SJCRH30 (cell line): ENCODE measurements around the gene PCBP3. TPM values are rescaled to one million over a fixed set of nuclear protein-coding genes. Genes with fewer than 3 reads are reported as not detected.

Source experiments
- DNase-seq, 2 experiments: peaks; one replicate each; pipeline ENCODE4 v3.0.0-alpha.2; 2015 to 2020
- H3K27ac ChIP-seq: fragments of 250-450 bp; sonication (Bioruptor Pico); 2 replicates; pipeline ENCODE4 v1.5.1; 2020; ENCODE audit warnings: mild to moderate bottlenecking, moderate library complexity
- H3K27me3 ChIP-seq: fragments of 250-450 bp; sonication (Bioruptor Pico); 2 replicates; pipeline ENCODE4 v1.5.1; 2020; ENCODE audit warnings: mild to moderate bottlenecking, moderate library complexity
- H3K36me3 ChIP-seq: fragments of 250-450 bp; sonication (Bioruptor Pico); 2 replicates; pipeline ENCODE4 v1.5.1; 2020; ENCODE audit warnings: mild to moderate bottlenecking, moderate library complexity
- H3K4me1 ChIP-seq: fragments of 250-450 bp; sonication (Bioruptor Pico); 2 replicates; pipeline ENCODE4 v1.5.1; 2020; ENCODE audit warnings: mild to moderate bottlenecking, moderate library complexity
- H3K4me3 ChIP-seq: fragments of 250-450 bp; sonication (Bioruptor Pico); 2 replicates; pipeline ENCODE4 v1.5.1; 2020; ENCODE audit warnings: mild to moderate bottlenecking, moderate library complexity
- H3K9me3 ChIP-seq: fragments of 250-450 bp; sonication (Bioruptor Pico); replicated peaks from 2 replicates; pipeline ENCODE4 v1.5.1; 2020; ENCODE audit warnings: mild to moderate bottlenecking, moderate library complexity
- total RNA-seq: library from RNA; depleted of rRNA; stranded (reverse); fragments of >200 nt; shearing (Covaris generic); gene quantifications from 2 replicates; pipeline ENCODE4 v1.2.3, GENCODE V29; 2014

Gene PCBP3
- total RNA-seq, 1 experiment from 2014 or later: not detected

DNA sequence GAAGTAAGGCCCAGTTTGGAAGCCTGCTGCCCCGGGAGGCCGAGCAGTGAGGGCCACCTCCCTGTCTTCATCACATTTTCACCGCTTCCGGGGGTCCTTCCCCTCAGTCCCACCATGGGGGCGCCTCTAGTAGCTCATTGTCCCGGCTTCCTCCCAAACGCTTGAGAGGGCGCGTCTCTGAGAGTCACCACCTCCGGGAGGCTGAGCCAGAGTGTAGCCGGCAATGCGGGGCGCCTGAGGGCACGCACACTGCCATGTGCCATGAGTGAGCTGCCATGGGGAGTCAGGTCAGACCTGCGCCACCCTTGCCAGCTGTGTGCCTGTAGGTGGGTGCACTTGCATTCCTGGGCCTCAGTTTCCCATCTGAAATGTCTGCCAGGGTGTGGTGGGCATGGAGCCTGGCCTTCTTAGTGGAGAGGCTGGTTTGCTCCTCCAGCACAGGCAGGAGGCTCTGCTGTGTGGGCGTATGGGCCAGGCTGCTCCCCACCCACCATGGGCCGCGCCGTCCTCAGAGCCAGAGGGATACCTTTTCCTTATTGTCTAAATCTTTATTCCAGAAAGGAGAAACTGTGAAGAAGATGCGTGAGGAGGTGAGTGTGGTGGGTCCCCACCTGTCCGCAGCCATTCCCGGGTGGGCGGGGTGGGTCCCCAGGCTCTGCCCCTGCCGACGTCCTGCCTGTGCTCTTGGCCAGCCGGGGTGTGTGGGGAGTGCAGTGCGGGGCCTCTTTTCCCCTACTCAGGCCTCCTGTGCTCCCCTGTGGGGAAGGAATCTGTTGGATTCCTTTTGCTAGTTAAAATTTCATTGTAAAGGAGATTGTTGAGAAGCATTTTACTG lies 256.7 kb downstream of the PCBP3 start:
- Histone ChIP-seq H3K27me3 (no peaks in the 10 kb centered on the region; the same call in 1 of the 2 replicates), H3K36me3 (no peaks in the 10 kb centered on the region), H3K4me3 (no peak overlapping the region), H3K27ac (no peak overlapping the region), H3K9me3 (no peaks in the 10 kb centered on the region), H3K4me1 (no peaks in the 10 kb centered on the region)
- no peak for DNase-seq

DNA sequence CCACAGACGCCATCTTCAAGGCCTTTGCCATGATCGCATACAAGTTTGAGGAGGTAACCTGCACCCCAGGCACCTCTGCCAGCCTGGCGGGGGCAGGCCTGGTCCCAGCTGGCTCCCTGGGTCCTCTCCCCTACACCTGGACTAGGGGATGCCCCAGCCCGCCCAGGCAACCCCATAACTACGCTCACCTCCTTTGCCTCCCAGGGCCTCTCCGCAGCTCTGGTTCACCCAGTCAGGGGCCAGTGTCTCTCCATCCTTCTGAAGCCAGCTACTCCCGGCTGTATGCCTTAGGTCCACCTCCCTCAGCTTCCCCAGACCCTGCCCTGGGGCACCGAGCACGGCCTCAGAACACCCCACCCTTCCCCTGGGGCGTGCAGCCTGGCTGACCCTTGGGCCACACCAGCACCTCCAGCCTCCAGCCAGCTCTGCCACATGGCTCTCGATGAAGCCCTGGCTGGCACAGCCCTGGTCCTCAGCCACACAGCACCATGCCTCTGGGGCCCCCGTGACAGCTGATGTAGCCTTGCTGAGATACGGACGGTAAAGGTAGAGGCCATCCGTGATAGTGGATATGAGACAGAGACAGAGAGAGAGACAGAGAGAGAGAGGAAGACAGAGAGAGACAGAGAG lies 257.7 kb downstream of the PCBP3 start:
- DNase-seq: no peak
- Histone ChIP-seq H3K36me3 (no peaks in the 10 kb centered on the region), H3K4me1 (no peaks in the 10 kb centered on the region), H3K27me3 (no peaks in the 10 kb centered on the region; the same call in 1 of the 2 replicates), H3K9me3 (no peaks in the 10 kb centered on the region), H3K4me3 (no peak overlapping the region), H3K27ac (no peak overlapping the region)

DNA sequence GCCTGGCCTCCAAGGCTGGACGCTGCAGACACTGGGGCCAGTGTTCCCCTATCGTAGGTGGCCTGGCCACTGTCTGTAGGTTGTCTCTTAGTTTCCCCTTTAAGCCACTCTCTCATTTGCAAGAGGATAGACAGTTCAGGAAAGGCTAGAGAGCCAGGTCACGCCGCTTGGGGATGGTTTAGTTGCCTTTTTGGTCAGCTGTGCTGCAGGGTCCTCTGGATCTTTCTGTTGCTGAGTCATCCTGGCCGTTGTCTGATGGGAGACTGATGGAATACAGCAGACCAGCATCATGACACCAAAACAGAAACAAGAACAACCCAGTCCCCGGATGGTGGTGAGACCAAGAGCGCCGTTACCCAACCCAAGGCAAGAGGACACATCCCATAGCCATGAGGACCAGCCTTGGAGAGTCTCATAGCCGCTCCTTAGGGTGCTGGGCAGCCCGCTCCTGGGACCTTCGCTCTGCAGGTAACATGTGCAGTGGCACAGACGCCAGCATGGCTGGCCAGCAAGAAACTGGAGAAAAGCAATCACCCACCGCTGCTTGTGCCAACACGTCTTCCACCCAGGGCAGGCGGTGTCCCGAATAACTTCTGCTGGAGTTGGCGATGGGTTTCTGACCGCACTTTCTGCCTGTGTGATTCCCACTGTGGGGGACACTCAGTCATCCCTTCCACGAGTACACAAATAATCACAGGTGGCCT lies 258.9 kb downstream of the PCBP3 start:
- DNase-seq: no peak
- Histone ChIP-seq H3K4me1 (no peaks in the 10 kb centered on the region), H3K36me3 (no peaks in the 10 kb centered on the region), H3K27me3 (no peaks in the 10 kb centered on the region; the same call in 1 of the 2 replicates), H3K9me3 (no peaks in the 10 kb centered on the region), H3K27ac (no peak overlapping the region), H3K4me3 (no peak overlapping the region)

DNA sequence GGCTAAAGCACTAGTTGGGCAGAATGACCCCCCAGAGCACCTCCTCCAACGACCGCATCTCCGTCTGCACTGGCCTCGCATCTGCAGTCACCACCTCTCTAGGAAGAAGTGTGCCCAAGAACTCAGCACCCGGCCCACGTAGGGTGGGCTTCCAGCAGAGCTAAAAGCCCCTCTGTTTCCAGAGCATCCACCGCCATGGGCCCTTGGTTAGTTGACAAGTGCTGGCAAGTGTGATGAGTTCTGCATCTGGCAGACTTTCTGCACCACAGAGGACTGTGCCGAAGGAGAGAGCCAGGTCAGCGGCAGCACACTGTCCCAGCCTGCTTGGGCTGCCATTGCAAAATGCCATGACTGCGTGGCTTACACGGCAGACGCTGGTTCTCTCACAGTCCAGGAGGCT lies 261.7 kb downstream of the PCBP3 start:
- no peak for DNase-seq
- no peaks in the 10 kb centered on the region; the same call in 1 of the 2 replicates for H3K27me3 ChIP-seq

DNA sequence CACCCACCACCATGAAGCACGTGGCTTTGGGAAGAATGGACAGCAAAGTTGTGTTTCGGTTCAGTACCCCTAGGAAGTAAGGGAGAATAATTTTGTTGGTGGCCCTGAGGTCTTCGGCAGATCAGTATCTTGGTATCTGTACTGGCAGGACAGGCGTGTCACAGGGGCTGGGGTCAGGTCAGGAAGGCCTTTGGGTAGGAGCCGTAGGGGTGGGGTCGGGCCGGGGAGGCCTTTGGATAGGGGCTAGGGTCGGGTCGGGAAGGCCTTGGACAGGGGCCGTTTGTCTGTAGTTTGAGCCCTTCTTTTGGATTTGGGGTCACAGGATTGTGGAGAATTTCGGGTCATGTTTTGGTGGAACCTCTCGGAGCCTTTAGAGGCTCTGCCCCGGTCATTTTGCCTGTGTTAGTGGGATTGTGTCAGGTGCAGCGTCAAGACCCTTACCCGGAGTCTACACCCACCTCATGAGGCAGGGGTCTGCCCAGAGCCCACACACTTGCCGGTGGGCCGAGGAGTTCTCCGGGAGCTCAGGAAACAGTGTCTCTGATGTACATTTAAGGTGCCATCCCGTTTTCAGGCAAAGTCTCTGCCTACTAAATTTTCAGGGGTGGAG lies 262.8 kb downstream of the PCBP3 start:
- H3K27me3 ChIP-seq: no peaks in the 10 kb centered on the region; the same call in 1 of the 2 replicates
- H3K4me1 ChIP-seq: peaks cover 4% of the 10 kb centered on the region; the same call in 1 of the 2 replicates
- H3K36me3 ChIP-seq: no peaks in the 10 kb centered on the region
- no peaks in the 10 kb centered on the region for H3K9me3 ChIP-seq
- DNase-seq: no peak
- H3K27ac ChIP-seq: no peak overlapping the region
- no peak overlapping the region for H3K4me3 ChIP-seq

More for the DNA sequence above, 261.7 kb downstream of the PCBP3 start:
- Histone ChIP-seq H3K36me3 (no peaks in the 10 kb centered on the region), H3K4me1 (peaks cover 1% of the 10 kb centered on the region; the same call in 1 of the 2 replicates), H3K27ac (no peak overlapping the region), H3K4me3 (no peak overlapping the region), H3K9me3 (no peaks in the 10 kb centered on the region)

DNA sequence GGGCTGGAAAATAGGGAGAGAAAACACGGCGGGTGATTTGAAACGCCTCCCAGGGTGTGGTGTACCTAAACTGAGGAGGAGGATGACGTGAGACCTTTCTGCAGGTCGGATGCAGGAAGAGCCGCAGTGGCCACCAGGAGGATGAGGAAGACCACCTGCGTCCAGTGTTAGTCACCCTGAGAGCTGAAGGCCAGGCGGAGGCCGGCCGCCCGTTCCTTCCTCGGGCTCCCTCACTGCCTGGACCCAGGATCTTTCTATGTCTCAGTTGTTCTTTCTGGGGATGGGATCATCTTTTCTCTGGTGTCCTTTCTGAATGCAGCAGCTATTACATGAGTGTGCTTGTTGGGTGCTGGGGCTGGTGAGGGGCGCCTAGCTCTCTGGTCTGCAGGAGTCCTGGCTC lies 263.3 kb downstream of the PCBP3 start:
- H3K27ac ChIP-seq: no peak overlapping the region
- H3K36me3 ChIP-seq: no peaks in the 10 kb centered on the region
- no peak overlapping the region for H3K4me3 ChIP-seq
- no peak for DNase-seq
- no peaks in the 10 kb centered on the region; the same call in 1 of the 2 replicates for H3K27me3 ChIP-seq
- H3K9me3 ChIP-seq: no peaks in the 10 kb centered on the region
- H3K4me1 ChIP-seq: peaks cover 4% of the 10 kb centered on the region; the same call in 1 of the 2 replicates

DNA sequence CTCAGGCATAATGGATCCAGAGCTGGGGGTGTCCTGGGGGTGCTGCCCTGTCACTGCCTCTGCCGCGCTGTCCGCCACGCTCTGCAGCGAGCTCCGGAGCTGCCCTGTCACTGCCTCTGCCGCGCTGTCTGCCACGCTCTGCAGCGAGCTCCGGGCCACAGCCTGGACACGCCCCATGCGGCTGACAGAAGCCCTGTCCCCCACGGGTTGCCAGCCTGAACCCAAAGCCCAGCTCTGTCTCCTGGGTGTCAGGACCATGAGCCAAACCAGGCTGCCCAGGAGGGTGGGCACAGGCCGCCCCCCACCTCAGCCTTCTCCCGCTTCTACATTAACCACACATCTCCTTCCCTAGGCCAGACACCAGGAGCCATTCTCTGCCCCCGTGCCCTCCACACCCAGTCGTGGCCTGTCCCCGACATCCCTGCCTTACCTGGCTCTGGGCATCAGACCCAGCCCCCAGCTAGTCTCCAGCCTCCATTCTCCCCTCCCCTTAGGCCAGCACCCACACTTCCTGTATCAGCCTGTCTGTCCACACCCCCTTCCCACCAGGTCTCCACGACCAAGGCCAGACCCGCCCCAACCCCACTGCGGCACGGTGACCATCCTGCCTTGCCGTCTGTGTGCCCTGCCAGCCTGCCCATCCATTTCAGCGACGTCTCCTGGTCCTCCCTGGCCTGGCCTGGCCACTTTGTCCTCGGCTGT lies 265.2 kb downstream of the PCBP3 start:
- DNase-seq: no peak
- no peak overlapping the region for H3K4me3 ChIP-seq
- H3K36me3 ChIP-seq: no peaks in the 10 kb centered on the region
- H3K9me3 ChIP-seq: no peaks in the 10 kb centered on the region
- H3K27ac ChIP-seq: no peak overlapping the region
- H3K27me3 ChIP-seq: no peaks in the 10 kb centered on the region
- H3K4me1 ChIP-seq: peaks cover 13% of the 10 kb centered on the region; the same call in 1 of the 2 replicates

DNA sequence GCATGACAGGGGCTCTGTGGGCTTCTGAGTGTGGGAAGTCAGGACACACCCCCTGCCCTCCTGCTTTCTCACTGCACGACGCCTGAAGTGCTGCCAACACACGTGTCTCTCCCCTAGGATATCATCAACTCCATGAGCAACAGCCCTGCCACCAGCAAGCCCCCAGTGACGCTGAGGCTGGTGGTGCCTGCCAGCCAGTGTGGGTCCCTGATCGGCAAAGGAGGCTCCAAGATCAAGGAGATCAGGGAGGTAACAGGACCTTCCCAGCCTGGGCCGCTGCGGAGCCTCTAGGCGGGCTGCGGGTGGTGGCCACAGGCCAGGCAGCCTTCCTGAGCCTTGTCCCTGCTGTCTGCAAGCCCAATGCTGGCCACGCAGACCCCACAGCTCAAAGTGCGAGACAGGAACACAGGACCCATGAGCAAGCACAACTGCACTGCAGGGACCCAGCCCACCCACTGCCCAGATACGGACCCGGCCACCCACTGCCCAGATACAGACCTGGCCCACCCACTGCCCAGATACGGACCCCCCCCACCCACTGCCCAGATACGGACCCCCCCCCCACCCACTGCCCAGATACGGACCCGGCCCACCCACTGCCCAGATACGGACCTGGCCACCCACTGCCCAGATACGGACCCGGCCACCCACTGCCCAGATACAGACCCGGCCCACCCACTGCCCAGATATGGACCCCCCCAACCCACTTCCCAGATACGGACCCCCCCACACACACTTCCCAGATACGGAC lies 265.9 kb downstream of the PCBP3 start:
- Histone ChIP-seq H3K27ac (no peak overlapping the region), H3K36me3 (no peaks in the 10 kb centered on the region), H3K4me1 (peaks cover 13% of the 10 kb centered on the region; the same call in 1 of the 2 replicates), H3K9me3 (no peaks in the 10 kb centered on the region), H3K27me3 (no peaks in the 10 kb centered on the region), H3K4me3 (no peak overlapping the region)
- DNase-seq: no peak

DNA sequence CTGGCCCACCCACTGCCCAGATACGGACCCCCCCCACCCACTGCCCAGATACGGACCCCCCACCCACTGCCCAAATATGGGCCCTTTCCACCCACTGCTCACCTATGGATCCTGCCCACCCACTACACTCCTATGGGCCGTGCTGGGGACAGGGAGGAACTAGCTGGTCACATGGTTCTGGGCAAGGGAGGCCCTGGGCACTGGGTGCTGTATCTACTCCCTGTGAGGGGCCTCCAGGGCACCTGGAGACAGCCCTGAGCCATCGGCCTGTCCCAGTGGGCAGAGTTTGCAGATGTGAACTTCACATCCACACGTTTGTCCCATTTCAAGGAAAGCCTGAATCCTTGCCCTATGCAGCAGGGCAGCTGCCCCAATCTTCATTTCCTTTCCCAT lies 266.6 kb downstream of the PCBP3 start:
- no peak overlapping the region for H3K4me3 ChIP-seq
- H3K27me3 ChIP-seq: no peaks in the 10 kb centered on the region
- H3K9me3 ChIP-seq: no peaks in the 10 kb centered on the region
- H3K4me1 ChIP-seq: peaks cover 13% of the 10 kb centered on the region; the same call in 1 of the 2 replicates
- no peaks in the 10 kb centered on the region for H3K36me3 ChIP-seq
- no peak overlapping the region for H3K27ac ChIP-seq
- no peak for DNase-seq

DNA sequence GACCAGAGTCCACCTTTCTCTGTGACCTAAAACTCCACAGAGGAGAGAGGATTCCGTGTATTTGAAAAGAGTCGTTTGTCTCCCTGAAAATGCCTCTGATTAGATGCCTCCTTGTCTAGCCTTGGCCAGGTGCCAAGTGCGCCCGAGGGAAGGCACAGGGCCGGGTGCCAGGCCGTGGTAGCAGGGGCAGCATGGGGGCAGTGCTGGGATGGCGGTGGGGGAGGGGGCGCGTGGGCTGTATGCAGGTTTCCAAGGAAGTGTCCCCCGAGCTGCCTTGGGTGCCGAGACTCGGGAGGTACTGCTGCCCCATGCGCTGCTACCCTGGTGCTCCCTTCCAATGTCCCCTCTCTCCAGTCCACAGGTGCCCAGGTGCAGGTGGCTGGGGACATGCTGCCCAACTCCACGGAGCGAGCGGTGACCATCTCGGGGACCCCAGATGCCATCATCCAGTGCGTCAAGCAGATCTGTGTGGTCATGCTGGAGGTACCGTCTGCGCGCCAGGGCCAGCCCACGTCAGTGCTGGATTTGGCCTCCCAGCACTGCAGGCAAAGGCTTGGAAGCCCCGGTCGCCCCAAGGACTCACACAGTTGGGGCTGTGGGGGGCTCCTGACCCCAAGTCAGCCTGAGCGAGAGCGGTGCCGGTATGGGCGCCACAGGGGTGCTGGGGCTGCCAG lies 267.2 kb downstream of the PCBP3 start:
- no peaks in the 10 kb centered on the region for H3K36me3 ChIP-seq

DNA sequence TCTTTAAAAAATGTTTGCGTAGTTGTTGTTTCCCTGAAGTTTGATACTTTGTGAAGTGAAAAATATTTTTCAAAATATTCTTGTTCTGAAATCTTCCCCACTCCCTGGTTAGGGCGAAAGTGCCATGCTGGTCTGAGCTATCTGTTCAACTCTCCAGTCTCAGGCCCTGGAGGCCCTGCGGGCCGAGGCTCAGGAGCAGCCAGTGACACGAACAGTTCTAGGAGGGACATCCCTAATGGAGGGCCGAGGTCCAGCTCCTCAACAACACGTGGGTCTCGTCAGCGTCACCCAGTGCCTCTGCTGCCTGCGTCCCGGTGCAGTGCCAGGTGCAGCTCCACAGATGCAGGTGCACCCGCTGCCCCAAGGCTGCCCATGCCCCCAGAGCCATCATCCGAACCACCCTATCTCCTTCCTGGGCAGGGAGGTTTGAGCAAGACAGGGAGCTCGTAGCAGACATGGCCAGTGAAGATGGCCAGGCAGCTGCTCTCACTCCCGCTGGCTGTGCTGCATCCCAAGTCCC lies 268.3 kb downstream of the PCBP3 start:
- DNase-seq: no peak
- Histone ChIP-seq H3K9me3 (no peaks in the 10 kb centered on the region), H3K27ac (no peak overlapping the region), H3K36me3 (no peaks in the 10 kb centered on the region), H3K4me1 (peaks cover 20% of the 10 kb centered on the region), H3K27me3 (no peaks in the 10 kb centered on the region), H3K4me3 (no peak overlapping the region)

More for the DNA sequence above, 267.2 kb downstream of the PCBP3 start:
- Histone ChIP-seq H3K27me3 (no peaks in the 10 kb centered on the region), H3K9me3 (no peaks in the 10 kb centered on the region), H3K4me3 (no peak overlapping the region), H3K4me1 (peaks cover 13% of the 10 kb centered on the region; the same call in 1 of the 2 replicates), H3K27ac (no peak overlapping the region)
- peak; percentile 29 to 61 for DNase-seq

DNA sequence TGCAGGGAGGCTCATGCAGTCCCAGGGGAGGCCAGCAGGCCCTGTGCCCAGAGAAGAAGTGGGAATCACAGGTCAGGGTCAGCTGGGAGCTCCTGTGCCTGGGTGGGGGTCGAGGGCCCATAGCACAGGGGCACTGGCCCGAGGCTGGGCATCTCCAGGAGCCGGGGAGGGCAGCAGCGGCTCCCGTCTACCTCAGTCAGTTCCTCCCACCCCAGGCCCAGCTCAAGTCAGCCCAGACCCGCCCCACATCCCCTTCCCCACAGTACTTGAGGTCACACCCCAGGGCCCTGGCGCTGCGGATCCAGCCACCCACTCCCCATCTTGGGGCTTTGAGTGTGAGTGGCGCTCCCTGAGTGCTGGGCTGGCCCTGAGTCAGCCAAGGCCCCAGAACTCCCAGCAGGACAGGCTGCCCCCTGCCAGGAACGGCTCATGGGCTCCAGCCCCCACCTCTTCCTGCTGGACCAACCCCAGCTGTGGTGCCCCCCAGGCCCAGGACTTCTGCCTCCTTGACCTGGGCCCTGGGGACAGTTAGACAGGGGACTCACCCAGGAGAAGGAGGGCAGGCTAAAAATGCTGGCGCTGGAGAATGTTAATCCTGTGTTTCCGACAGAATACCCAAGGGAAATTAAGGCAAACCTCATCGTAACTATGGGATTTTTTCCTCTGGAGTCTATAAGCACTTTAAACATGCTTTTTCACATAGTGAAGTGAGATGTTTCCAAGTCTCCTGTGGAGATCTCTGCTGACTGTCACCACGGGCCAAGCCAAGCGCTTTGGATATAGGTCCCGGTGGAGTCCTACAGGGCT lies 269.3 kb downstream of the PCBP3 start:
- no peak overlapping the region for H3K4me3 ChIP-seq

More for the DNA sequence above, 269.3 kb downstream of the PCBP3 start:
- H3K9me3 ChIP-seq: no peaks in the 10 kb centered on the region
- peak in 1 of 2 experiments; percentile 26 for DNase-seq
- no peak overlapping the region for H3K27ac ChIP-seq
- H3K4me1 ChIP-seq: peaks cover 25% of the 10 kb centered on the region
- H3K27me3 ChIP-seq: no peaks in the 10 kb centered on the region
- no peaks in the 10 kb centered on the region for H3K36me3 ChIP-seq
